Dermis blood vessel endothelial cell (primary cell): ENCODE measurements around the gene S100A4. TPM values are rescaled to one million over a fixed set of nuclear protein-coding genes. Genes with fewer than 3 reads are reported as not detected.
"Not testable (repeated sequence)": the region's sequence is repeated elsewhere in the genome, so short reads cannot be mapped to it uniquely, and the experiment has no call there.

ENCODE experiments used
- DNase-seq: peaks from one replicate; pipeline ENCODE4 v3.0.0; 2010
- total RNA-seq: library from RNA; depleted of rRNA; stranded (reverse); fragments of >200 nt; gene quantifications from 2 replicates; pipeline ENCODE4 v1.2.3, GENCODE V29; 2014

The S100A4 gene
- total RNA-seq, 1 donor from 2014 or later, result 22.6 TPM

GRCh38 chr1:153566414-153567371 is 21.1 kb upstream of the S100A4 start:
- peak; percentile 98 for DNase-seq

DNA sequence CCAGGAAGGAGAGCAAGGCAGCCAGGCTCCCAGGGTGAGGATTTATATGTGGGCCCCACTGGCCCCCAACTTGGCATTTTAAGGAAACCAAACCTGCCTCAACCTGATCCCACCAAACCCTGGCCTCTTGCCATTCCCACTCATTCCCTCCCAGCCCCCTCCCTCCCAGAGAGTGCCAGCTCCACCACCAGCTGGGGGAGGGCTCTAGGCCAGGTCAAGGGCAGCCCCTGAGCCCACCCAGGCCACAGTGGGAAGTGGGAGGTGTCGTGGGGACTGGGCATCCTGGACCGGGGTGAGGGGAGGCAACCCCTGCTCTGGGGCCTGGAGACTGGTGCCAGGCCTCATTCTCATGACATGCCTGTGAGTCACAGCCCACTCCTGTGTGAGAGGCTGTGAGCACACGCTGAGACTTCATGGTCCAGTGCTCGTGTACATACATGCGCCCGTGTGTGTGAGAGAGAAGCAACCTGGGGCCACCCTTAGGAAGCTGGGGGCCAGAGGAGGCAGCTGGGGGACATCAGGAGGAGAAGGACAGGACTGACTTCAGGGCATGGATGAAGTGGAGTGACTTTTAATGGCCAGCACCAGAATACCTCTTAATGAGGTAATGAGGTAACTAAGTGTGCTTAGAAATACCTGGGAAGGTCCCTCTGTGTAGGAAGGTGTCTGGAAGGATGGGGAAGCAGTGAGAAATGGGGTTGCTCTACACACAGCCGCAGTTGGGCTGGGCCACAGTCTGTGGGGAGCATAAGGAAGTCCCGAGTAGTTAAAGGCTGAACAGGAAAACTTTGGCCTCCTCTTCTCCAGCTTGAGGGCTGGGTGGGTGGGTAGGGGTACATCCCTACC is 20.1 kb upstream of the S100A4 start, which contains the start of gene S100A2:
S100A2 (minus strand) TSS at position 316 of the 846 bp plus-strand sequence. CDS start 1,967 bp downstream, outside the sequence.
- peak; percentile 85 for DNase-seq

GRCh38 chr1:153563991-153564390 is 18.4 kb upstream of the S100A4 start:
- DNase-seq, result no peak

DNA sequence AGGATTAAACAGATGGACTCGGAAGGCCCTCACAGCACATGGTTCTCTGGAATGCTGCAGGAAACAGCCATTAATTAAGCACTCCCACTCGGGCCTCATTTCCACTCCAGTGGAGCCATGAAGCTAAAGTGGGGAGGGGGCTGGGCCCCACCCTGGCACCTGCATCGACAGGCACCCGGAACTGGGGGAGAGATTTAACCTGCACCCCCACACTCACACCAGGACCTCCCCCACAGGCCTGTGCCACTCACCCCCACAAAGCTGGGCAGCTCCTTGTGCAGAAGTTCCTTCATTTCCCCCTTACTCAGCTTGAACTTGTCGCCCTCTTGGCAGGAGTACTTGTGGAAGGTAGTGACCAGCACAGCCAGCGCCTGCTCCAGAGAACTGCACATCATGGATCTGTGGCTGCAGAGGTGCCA is 17.9 kb upstream of the S100A4 start:
- no peak for DNase-seq

DNA sequence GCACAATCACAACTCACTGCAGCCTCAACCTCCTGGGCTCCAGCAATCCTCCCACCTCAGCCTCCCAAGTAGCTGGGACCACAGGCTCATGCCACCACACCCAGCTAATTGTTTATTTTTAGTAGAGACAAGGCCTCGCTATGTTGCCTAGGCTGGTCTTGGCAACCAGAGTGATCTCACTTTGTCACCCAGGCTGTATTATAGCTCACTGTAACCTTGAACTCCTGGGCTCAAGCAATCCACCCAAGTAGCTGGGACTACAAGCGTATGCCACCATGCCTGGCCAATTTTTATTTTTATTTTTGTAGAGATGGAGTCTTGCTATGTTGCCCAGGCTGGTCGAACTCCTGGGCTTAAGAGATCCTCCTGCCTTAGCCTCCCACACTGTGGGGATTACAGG is 16.4 kb upstream of the S100A4 start:
- not testable (repeated sequence) for DNase-seq

GRCh38 chr1:153561466-153561985 is 15.9 kb upstream of the S100A4 start:
- no peak for DNase-seq

DNA sequence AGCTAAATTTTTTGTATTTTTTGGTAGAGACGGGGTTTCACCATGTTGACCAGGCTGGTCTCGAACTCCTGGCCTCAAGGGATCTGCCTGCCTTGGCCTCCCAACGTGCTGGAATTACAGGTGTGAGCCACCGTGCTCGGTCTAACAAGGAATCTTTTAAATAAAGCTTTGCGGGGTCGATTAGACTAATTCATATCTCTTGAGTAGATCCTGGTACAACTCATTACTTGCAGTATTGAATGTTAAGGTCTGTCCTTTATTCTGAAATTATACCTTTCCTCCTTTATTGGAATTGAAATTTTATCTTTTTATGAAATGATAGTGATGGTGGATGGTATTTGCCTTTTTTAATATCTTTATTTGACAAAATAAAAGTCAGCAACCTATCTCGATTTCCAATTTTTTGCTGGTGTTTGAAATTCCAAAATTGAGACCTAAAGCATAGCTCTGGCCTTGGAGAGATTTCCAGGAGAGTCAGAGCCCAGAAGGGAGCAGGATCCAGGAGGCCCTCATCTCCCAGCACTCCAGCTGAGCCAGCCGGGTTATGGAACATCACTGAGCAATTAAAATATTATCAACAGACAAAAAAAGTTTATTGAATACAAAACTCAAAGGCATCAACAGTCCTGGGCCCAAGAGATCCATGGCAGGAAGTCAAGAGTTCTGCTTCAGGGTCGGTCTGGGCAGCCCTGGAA is 15.3 kb upstream of the S100A4 start:
- no peak for DNase-seq

DNA sequence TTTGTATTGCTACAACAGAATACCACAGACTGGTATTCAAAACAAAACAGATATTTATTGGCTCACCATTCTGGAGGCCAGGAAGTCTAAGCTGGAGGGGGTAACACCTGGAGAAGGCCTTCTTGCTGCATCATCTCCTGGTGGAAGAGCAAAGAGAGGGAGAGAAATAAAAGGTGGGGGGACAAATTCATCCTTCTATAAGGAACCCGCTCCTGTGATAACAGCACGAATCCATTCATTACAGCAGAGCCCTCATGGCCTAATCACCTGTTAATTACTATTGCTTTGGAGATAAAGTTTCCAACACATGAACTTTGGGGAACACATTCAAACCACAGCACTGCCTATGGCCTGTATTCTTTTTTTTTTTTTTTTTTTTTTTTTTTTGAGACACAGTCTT is 14.6 kb upstream of the S100A4 start:
- no peak for DNase-seq

DNA sequence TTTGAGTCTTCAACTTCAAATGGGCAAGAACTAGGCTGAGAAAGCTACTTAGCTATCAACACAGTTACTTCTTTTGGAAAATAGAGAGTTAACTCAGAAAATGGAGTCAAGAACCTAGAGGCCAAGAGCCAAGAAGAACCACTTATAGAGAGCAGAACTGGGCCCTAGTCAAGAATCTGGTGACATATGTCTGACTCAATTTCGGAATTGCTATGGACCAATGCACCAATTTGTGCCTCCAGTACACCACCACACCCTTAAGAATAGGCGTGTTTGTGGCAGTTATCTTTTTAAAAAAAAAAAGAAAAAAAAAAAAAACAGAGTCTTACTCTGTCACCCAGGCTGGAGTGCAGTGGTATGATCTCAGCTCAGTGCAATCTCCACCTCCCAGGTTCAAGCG is 12.3 kb upstream of the S100A4 start:
- DNase-seq, result no peak

DNA sequence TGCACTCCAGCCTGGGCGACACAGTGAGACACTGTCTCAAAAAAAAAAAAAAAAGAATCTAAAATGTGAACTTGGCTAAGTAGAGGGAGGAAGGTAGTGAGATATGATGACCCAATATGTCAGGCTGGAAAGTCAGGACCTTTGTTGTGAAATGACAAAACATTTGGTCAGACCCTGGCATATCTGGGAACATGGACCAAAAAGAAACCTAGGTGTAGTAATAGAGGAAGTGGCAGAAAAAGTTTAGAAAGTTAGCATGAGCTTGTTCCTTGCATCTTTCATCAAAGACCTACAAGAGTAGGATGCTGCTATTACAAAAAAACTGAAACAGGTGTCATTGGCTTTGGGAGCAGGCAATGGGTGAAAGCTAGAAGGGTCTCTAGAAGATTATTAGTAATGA is 10.7 kb upstream of the S100A4 start:
- DNase-seq, result no peak

- peak; percentile 40 for DNase-seq
Measured at GRCh38 chr1:153553830-153554541, 8.4 kb upstream of the S100A4 start.

- no peak for DNase-seq
Measured at GRCh38 chr1:153553096-153553495, 7.5 kb upstream of the S100A4 start.

- DNase-seq, result no peak
Measured at GRCh38 chr1:153552335-153552734, 6.7 kb upstream of the S100A4 start.

DNA sequence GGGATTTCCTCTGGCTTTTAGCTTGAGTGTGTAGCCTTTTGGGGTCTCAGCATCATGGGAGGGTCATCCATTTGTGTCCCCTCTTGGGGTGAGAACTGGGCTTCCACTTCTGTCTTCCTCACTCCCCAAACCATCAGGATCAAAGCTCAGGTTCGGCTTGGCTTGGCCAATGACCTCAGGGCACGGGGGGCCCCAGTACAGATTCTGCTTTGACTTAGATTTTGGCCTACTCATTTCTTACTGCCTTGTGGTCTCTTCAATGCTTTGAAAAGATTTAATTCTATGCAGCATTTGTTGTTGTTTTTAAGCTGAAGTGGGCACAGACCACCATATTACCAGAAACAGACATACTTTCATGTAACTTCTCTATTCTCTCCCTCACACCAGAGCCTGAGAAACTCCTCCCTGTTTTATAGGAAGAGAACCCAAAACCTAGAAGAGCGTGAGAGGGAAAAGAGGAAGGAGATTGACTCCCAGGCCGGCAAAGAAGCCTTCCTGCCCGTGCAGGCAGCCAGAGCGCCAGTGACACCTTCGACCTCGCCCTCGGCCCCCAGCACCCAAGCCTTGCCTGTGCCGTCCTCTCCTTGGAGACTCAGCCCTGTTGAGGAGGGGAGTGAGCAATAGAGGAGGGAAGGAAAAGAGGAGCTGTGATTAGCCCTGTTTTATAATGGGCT is 5.4 kb upstream of the S100A4 start:
- DNase-seq, result no peak

DNA sequence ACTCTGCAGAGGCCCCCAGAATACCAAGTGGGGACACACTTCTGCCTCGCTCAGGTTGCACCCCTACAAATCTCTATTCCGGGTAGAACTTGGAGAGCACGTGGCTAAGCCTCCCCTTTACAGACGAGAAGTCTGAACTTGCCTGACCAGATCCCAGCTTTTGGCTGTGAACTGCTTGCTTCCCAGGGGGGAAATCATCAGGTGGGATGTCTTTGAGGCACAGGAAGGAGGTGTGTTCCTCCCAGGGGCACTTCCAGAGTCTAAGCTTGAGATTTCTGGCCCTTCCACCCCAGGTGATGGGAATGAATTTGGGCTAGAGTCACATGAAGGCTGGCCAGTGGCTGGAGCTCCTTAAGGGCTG is 4.8 kb upstream of the S100A4 start:
- DNase-seq, result no peak

- no peak for DNase-seq
Measured at GRCh38 chr1:153549741-153550397, 4.3 kb upstream of the S100A4 start.

DNA sequence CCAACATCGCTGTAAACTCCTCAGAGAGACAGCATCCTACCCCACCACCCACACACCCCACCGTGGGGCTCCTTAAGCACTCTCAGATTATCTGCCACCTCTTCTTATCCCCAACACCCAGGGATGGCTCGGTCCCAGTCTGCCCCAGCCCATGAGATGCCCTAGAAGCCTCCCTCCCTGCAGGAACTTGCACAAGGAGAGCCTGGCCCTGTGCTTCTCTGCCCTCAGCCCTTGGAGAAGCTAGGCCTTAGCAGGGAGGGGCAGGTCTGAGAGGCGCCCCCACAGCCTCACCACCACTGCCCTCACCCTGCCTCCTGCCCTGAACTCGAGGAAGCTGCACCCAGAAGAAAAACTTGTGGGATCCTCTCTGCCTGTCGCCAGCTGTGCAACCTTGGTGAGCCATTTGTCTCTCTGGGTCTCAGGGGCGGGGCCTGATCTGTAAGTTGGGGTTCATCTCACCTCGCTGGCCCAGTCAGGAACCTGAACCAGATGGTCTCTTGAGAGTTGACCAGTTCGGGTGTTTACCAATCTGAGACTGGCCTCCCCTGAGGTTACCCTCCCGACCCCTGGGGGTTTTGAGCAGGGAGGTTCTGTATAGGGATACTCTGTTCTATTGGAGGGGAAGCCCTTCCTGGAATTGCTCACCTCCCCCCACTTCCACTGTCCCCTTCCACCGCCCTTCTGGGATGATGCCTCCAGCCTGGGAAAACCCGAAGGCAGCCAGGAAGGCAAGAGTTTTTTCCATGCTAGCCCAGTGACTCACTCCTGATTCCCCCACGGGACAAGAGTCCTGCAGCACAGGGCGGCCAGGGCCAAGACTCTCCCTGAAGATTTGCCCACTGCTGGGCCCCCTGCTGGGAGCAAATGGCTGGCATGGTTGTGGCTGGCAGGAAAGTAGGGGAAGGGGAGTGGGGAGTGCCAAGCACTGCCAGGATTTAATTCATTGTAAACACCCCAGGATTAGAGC is 3.4 kb upstream of the S100A4 start, which contains the start of gene S100A3:
S100A3 (minus strand) TSS at position 537 of the 967 bp plus-strand sequence. CDS start 773 bp downstream, outside the sequence.
- peak; percentile 89 for DNase-seq

GRCh38 chr1:153547560-153548551 is 2.2 kb upstream of the S100A4 start:
- no peak for DNase-seq
